GM23338 (cell line): ENCODE results near the gene DOCK6.

Experiments used
- CREB1 ChIP-seq: fragments of 250-450 bp; sonication (Bioruptor Pico); IDR thresholded peaks from 2 replicates; pipeline ENCODE4 v1.5.0; 2020; ENCODE audit warnings: low read depth, mild to moderate bottlenecking, moderate library complexity
- EZH2 ChIP-seq: fragments of 200-600 bp; sonication (generic); IDR thresholded peaks from one replicate; pipeline ENCODE4 v1.8.0; 2017; ENCODE audit warnings: antibody characterized with exemption, mild to moderate bottlenecking, low read depth; ENCODE audit not compliant: unreplicated experiment
- EZH2phosphoT487 ChIP-seq: fragments of 200-600 bp; sonication (generic); IDR thresholded peaks from one replicate; pipeline ENCODE4 v1.8.1; 2018; ENCODE audit warnings: antibody characterized with exemption; ENCODE audit not compliant: unreplicated experiment
- JUNB ChIP-seq: IDR thresholded peaks from one replicate; pipeline ENCODE4 v1.6.1; 2016; ENCODE audit warnings: antibody characterized with exemption; ENCODE audit not compliant: unreplicated experiment
- NANOG ChIP-seq: IDR thresholded peaks from 2 replicates; pipeline ENCODE4 v1.6.1; 2016; ENCODE audit warnings: antibody characterized with exemption, borderline replicate concordance
- POLR2AphosphoS5 ChIP-seq: IDR thresholded peaks from 2 replicates; pipeline ENCODE4 v1.6.1; 2016; ENCODE audit warnings: antibody characterized with exemption, low read depth
- REST ChIP-seq: IDR thresholded peaks from one replicate; pipeline ENCODE4 v1.6.1; 2018; ENCODE audit warnings: antibody characterized with exemption; ENCODE audit not compliant: unreplicated experiment
- STAT1 ChIP-seq: IDR thresholded peaks from one replicate; pipeline ENCODE4 v1.6.1; 2016; ENCODE audit warnings: antibody characterized with exemption; ENCODE audit not compliant: unreplicated experiment
- ZNF114 ChIP-seq: fragments of 250-450 bp; sonication (Bioruptor Pico); IDR thresholded peaks from 2 replicates; pipeline ENCODE4 v1.5.0; 2020; ENCODE audit warnings: mild to moderate bottlenecking, moderate library complexity
- ZNF331 ChIP-seq: fragments of 250-450 bp; sonication (Bioruptor Pico); IDR thresholded peaks from 2 replicates; pipeline ENCODE4 v1.5.0; 2020; ENCODE audit warnings: low read depth, mild to moderate bottlenecking, moderate library complexity
- ZNF462 ChIP-seq: fragments of 250-450 bp; sonication (Bioruptor Pico); IDR thresholded peaks from 2 replicates; pipeline ENCODE4 v1.5.0; 2020; ENCODE audit warnings: mild to moderate bottlenecking, moderate library complexity
- TF ChIP-seq, protein P1 (sequence below), 2 experiments: fragments of 200-600 bp in 1 of 2; sonication (generic) in 1 of 2; conservative IDR thresholded peaks; 2 replicates each; pipeline versions ENCODE4 v1.5.1 to v1.6.1; 2016 to 2017; ENCODE audit warnings: antibody characterized with exemption in 2 of 2, low read depth in 2 of 2, mild to moderate bottlenecking in 2 of 2, moderate library complexity in 1 of 2
- TF ChIP-seq, protein P2 (sequence below): IDR thresholded peaks from 2 replicates; pipeline ENCODE4 v1.6.1; 2016; ENCODE audit warnings: antibody characterized with exemption

DNA sequence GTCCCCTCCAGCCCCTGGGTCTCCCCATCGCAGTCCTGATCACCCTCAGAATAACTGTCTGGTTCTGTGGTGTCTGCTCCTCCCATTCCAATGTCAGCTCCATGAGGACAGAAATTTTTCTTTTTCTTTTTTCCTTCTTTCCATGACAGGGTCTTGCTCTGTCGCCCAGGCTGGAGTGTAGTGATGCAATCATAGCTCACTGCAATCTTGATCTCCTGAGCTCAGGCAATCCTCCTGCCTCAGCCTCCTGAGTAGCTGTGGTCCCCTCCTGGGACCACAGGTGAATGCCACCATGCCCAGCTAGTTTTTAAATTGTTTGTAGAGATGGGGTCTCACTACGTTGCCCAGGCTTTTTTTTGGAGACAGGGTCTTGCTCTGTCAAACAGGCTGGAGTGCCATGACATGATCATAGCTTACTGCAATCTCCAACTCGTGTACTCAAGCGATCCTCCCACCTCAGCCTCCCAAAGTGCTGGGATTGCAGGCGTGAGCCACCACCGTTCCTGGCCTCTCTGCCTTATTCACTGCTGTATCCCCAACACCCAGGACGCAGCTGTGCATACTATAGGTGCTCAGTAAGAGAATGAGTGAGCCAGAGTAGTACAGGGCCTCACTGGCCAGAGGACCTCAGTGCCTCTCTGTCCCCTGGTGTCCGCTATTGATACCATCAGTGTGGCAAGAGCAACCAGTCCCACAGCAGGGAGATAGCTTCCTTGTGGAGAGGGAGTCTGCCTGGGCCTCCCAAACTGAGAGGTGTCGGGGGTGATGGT, 5.2 kb upstream of the DOCK6 start:
- TF ChIP-seq, protein P1, sequence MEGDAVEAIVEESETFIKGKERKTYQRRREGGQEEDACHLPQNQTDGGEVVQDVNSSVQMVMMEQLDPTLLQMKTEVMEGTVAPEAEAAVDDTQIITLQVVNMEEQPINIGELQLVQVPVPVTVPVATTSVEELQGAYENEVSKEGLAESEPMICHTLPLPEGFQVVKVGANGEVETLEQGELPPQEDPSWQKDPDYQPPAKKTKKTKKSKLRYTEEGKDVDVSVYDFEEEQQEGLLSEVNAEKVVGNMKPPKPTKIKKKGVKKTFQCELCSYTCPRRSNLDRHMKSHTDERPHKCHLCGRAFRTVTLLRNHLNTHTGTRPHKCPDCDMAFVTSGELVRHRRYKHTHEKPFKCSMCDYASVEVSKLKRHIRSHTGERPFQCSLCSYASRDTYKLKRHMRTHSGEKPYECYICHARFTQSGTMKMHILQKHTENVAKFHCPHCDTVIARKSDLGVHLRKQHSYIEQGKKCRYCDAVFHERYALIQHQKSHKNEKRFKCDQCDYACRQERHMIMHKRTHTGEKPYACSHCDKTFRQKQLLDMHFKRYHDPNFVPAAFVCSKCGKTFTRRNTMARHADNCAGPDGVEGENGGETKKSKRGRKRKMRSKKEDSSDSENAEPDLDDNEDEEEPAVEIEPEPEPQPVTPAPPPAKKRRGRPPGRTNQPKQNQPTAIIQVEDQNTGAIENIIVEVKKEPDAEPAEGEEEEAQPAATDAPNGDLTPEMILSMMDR (conservative IDR thresholded peaks at IDR 0.05; ENCODE audit: low read depth in 2 of 2) = no peak
- TF ChIP-seq REST = no peak
- no peak for TF ChIP-seq POLR2AphosphoS5
- TF ChIP-seq CREB1 = no peak
- TF ChIP-seq EZH2 = no peak
- TF ChIP-seq ZNF114 = no peak
- no peak for TF ChIP-seq JUNB
- TF ChIP-seq EZH2phosphoT487 = no peak
- no peak for TF ChIP-seq STAT1
- TF ChIP-seq, protein P2, sequence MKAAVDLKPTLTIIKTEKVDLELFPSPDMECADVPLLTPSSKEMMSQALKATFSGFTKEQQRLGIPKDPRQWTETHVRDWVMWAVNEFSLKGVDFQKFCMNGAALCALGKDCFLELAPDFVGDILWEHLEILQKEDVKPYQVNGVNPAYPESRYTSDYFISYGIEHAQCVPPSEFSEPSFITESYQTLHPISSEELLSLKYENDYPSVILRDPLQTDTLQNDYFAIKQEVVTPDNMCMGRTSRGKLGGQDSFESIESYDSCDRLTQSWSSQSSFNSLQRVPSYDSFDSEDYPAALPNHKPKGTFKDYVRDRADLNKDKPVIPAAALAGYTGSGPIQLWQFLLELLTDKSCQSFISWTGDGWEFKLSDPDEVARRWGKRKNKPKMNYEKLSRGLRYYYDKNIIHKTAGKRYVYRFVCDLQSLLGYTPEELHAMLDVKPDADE = no peak
- TF ChIP-seq ZNF462 (CRISPR knock-in tag) = no peak
- TF ChIP-seq NANOG = no peak
- no peak for TF ChIP-seq ZNF331 (CRISPR knock-in tag)
